Measurements from ENCODE around the gene UBE2B. TPM values are rescaled to one million over a fixed set of nuclear protein-coding genes. Genes with fewer than 3 reads are reported as not detected.

UBE2B gene
- total and polyA plus RNA-seq, 8 donors: 22.3 to 150 (median 72.5) TPM

- H3K4me3 ChIP-seq: no peak overlapping the region
- peaks cover 15 to 39% (median 29%) of the 10 kb centered on the region in 4 donors for H3K4me1 ChIP-seq
- H3K27ac ChIP-seq: no peak overlapping the region
- TF ChIP-seq POLR2AphosphoS5 (IDR thresholded peaks at IDR 0.05) (no peak), POLR2A (IDR thresholded peaks at IDR 0.05) (no peak)
- no peaks in the 10 kb centered on the region for H3K27me3 ChIP-seq
- no peaks in the 10 kb centered on the region for H3K9me3 ChIP-seq
- intact Hi-C loops (cut with DNase I; ENCODE audit: low total_unique reads): no loop called here
- peaks cover 0 to 27% (median 24%) of the 10 kb centered on the region in 4 donors for H3K36me3 ChIP-seq
- 36 to 80% (median 50%) methylated on average over 4 to 6 of the region's 6 CpGs for WGBS, 5 donors
- no peak for DNase-seq
Observed at GRCh38 chr5:134409321-134409720, 38.0 kb downstream of the UBE2B start.

GRCh38 chr5:134410822-134411221, 39.5 kb downstream of the UBE2B start:
- Histone ChIP-seq H3K4me3 (peak overlapping the region; percentile 65 to 94 (median 82)), H3K27ac (peak overlapping the region in 2 of 5 donors; percentile 84 to 90), H3K27me3 (no peaks in the 10 kb centered on the region), H3K4me1 (peaks cover 15 to 39% (median 29%) of the 10 kb centered on the region in 4 donors), H3K36me3 (peaks cover 0 to 15% (median 13%) of the 10 kb centered on the region in 4 donors), H3K9me3 (no peaks in the 10 kb centered on the region)
- intact Hi-C loops (cut with DNase I; ENCODE audit: low total_unique reads): loop anchor here (10.0 kb wide), 2 partner anchors 114 to 164 kb away; partner anchors contain the start of gene JADE2
- 44 to 64% (median 53%) methylated on average over 4 of the region's 4 CpGs for WGBS, 5 donors
- TF ChIP-seq POLR2AphosphoS5 (IDR thresholded peaks at IDR 0.05) (no peak), EP300 (IDR thresholded peaks at IDR 0.05) (no peak), POLR2A (IDR thresholded peaks at IDR 0.05) (no peak), CTCF (IDR thresholded peaks at IDR 0.05) (no peak)
- DNase-seq: no peak

- TF ChIP-seq POLR2AphosphoS5 (IDR thresholded peaks at IDR 0.05): no peak
- TF ChIP-seq POLR2A (IDR thresholded peaks at IDR 0.05): no peak
- no peak for TF ChIP-seq CTCF (IDR thresholded peaks at IDR 0.05)
- no peak for TF ChIP-seq EP300 (IDR thresholded peaks at IDR 0.05)
- Histone ChIP-seq H3K4me1 (peaks cover 15 to 39% (median 29%) of the 10 kb centered on the region in 4 donors), H3K36me3 (peaks cover 0 to 13% (median 9%) of the 10 kb centered on the region in 4 donors), H3K9me3 (no peaks in the 10 kb centered on the region), H3K27me3 (no peaks in the 10 kb centered on the region), H3K27ac (peak overlapping the region; percentile 80 to 90 (median 85)), H3K4me3 (peak overlapping the region; percentile 65 to 94 (median 82))
- intact Hi-C loops (cut with DNase I; ENCODE audit: low total_unique reads): loop anchor here (10.0 kb wide), 2 partner anchors 114 to 164 kb away; partner anchors contain the start of gene JADE2
- WGBS, 5 donors: 3 to 7% (median 5%) methylated on average over 9 of the region's 9 CpGs
- DNase-seq: no peak
Observed at GRCh38 chr5:134411228-134411545, 39.8 kb downstream of the UBE2B start.

GRCh38 chr5:134411546-134412266, 40.3 kb downstream of the UBE2B start, which contains the start of gene CDKN2AIPNL:
Gene CDKN2AIPNL, minus strand, starts transcription at chr5:134411881. Its CDS starts 27 bp downstream, at chr5:134411854.
- WGBS, 5 donors: 0 to 2% (median 0%) methylated on average over 4 to 61 of the region's 61 CpGs
- DNase-seq: peak; percentile 94 to 97
- Histone ChIP-seq H3K9me3 (no peaks in the 10 kb centered on the region), H3K27ac (peak within 1 kb of the TSS; percentile 80 to 90 (median 85)), H3K27me3 (no peaks in the 10 kb centered on the region), H3K36me3 (peaks cover 0 to 8% (median 4%) of the 10 kb centered on the region in 4 donors), H3K4me3 (peak within 1 kb of the TSS; percentile 65 to 94 (median 82)), H3K4me1 (peaks cover 15 to 39% (median 29%) of the 10 kb centered on the region in 4 donors)
- peak in 5 of 7 experiments; percentile 61 to 87 (median 76) for TF ChIP-seq CTCF (IDR thresholded peaks at IDR 0.05)
- no peak for TF ChIP-seq EP300 (IDR thresholded peaks at IDR 0.05)
- TF ChIP-seq POLR2AphosphoS5 (IDR thresholded peaks at IDR 0.05): peak; percentile 85 to 94 (median 86)
- TF ChIP-seq POLR2A (IDR thresholded peaks at IDR 0.05): peak in 1 of 4 donors; percentile 30
- intact Hi-C loops (cut with DNase I; ENCODE audit: low total_unique reads): loop anchor here (10.0 kb wide), 2 partner anchors 113 to 163 kb away; partner anchors contain the start of gene JADE2

All from stomach (tissue), 9 donors.